Body of pancreas (tissue), 4 donors: ENCODE results near the gene ALPI. TPM values are rescaled to one million over a fixed set of nuclear protein-coding genes. Genes with fewer than 3 reads are reported as not detected.

ENCODE experiments used
- ATAC-seq: fragments of 150-250 bp; one replicate; pipeline ENCODE4 v1.9.1; 2016
- DNase-seq, 4 donors: peaks; one replicate each; pipeline ENCODE4 v3.0.0-alpha.2; 2019
- H3K27ac ChIP-seq, 4 donors: fragments of 200-600 bp; sonication (generic); 1 replicate in 3 of 4; 2 replicates in 1 of 4; pipeline versions ENCODE4 v1.5.1 to v1.6.1; 2016 to 2019; ENCODE audit warnings: mild to moderate bottlenecking in 1 of 4, mixed read lengths in 1 of 4, moderate library complexity in 1 of 4
- H3K27me3 ChIP-seq, 2 donors: fragments of 200-600 bp; sonication (generic); one replicate each; pipeline ENCODE4 v1.6.0; 2016; ENCODE audit warnings: mild to moderate bottlenecking in 1 of 2
- H3K36me3 ChIP-seq, 2 donors: fragments of 200-600 bp; sonication (generic); replicated peaks in 1 of 2; 2 replicates each; pipeline ENCODE4 v1.5.1; 2016; ENCODE audit warnings: low read depth in 2 of 2; ENCODE audit not compliant: insufficient read depth in 1 of 2
- H3K4me1 ChIP-seq: fragments of 200-600 bp; sonication (generic); one replicate; pipeline ENCODE4 v1.6.0; 2016
- H3K4me3 ChIP-seq, 2 donors: fragments of 200-600 bp; sonication (generic); 1 replicate in 1 of 2; 2 replicates in 1 of 2; pipeline ENCODE4 v1.5.1; 2016 to 2019
- H3K9me3 ChIP-seq, 3 donors: fragments of 200-600 bp; sonication (generic); 1 replicate in 2 of 3; 2 replicates in 1 of 3; pipeline ENCODE4 v1.5.1; 2016
- POLR2A ChIP-seq, 3 donors: fragments of 450-650 bp; IDR thresholded peaks; one replicate each; pipeline ENCODE4 v1.6.1; 2016; ENCODE audit warnings: antibody characterized with exemption in 3 of 3, mild to moderate bottlenecking in 2 of 3
- WGBS, 2 donors: methylation state at CpG; one replicate each; pipeline ENCODE4 v1.1.5; 2017; 5-methylcytosine and 5-hydroxymethylcytosine counted together
- intact Hi-C: fragments of 100-400 bp; cut with DNase I; formaldehyde crosslinking; loops from one replicate; pipeline ENCODE4 v1.15.1; 2023
- total RNA-seq, 2 donors: library from RNA; depleted of rRNA; stranded (reverse); fragments of >200 nt; gene quantifications; one replicate each; pipeline ENCODE4 v1.1.0, GENCODE V29; 2016
- TF ChIP-seq, protein P1 (sequence below), 7 experiments: fragments of 450-650 bp in 4 of 7; fragments of 200-600 bp in 3 of 7; sonication (generic) in 3 of 7; IDR thresholded peaks; one replicate each; pipeline ENCODE4 v1.5.1; 2016 to 2019; ENCODE audit warnings: antibody characterized with exemption in 7 of 7

Gene ALPI
- total RNA-seq, 2 donors from 2014 or later: not detected

GRCh38 chr2:232490221-232491138 lies 34.5 kb downstream of the ALPI start:
- TF ChIP-seq, protein P1, sequence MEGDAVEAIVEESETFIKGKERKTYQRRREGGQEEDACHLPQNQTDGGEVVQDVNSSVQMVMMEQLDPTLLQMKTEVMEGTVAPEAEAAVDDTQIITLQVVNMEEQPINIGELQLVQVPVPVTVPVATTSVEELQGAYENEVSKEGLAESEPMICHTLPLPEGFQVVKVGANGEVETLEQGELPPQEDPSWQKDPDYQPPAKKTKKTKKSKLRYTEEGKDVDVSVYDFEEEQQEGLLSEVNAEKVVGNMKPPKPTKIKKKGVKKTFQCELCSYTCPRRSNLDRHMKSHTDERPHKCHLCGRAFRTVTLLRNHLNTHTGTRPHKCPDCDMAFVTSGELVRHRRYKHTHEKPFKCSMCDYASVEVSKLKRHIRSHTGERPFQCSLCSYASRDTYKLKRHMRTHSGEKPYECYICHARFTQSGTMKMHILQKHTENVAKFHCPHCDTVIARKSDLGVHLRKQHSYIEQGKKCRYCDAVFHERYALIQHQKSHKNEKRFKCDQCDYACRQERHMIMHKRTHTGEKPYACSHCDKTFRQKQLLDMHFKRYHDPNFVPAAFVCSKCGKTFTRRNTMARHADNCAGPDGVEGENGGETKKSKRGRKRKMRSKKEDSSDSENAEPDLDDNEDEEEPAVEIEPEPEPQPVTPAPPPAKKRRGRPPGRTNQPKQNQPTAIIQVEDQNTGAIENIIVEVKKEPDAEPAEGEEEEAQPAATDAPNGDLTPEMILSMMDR (IDR thresholded peaks at IDR 0.05): no peak
- TF ChIP-seq POLR2A (IDR thresholded peaks at IDR 0.05): no peak
- Histone ChIP-seq H3K4me3 (no peak overlapping the region), H3K27ac (no peak overlapping the region), H3K9me3 (no peaks in the 10 kb centered on the region), H3K36me3 (no peaks in the 10 kb centered on the region), H3K4me1 (peaks cover 21% of the 10 kb centered on the region), H3K27me3 (no peaks in the 10 kb centered on the region)
- 84 to 93% methylated on average over 14 to 30 of the region's 30 CpGs for WGBS, 2 donors
- ATAC-seq (no peak), DNase-seq (peak in 1 of 4 donors; percentile 7)
- intact Hi-C loops: no loop called here

DNA sequence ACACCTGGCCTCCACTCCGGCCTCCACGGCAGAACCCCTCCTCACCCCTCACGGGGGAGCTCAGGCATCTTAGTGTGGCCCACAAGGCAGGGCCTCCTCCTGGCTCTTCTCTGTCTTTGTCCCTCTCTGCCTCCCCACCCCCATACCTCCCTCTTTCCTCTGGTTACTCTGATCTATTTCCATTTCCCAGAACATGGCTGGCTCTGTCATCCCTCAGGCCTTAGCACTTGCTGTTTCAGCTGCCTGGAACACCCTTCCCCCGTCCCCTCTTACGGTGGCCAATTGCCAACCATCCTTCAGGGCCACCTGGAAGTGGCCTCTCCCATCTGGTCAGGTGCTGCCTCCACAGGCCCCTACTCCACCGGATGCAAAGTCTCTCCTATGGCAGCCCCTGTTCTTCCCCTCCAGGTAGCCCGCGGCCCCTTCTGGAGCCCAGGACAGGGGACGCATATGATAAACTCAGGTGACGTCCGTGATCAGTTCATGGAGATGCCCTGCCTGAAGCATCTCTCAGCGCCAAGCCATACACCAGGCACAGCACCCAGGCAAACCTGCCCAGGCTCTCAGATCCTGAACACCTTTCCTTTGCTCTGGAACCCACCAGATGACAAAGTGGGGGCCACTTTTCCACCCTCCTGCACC lies 35.3 kb downstream of the ALPI start:
- Histone ChIP-seq H3K9me3 (no peaks in the 10 kb centered on the region), H3K4me3 (no peak overlapping the region), H3K4me1 (peaks cover 13% of the 10 kb centered on the region), H3K27me3 (no peaks in the 10 kb centered on the region), H3K36me3 (no peaks in the 10 kb centered on the region), H3K27ac (no peak overlapping the region)
- intact Hi-C loops: no loop called here
- TF ChIP-seq POLR2A (IDR thresholded peaks at IDR 0.05): no peak
- TF ChIP-seq, protein P1 (IDR thresholded peaks at IDR 0.05): no peak
- ATAC-seq (no peak), DNase-seq (no peak)
- 92 to 94% methylated on average over 8 to 12 of the region's 12 CpGs for WGBS, 2 donors

DNA sequence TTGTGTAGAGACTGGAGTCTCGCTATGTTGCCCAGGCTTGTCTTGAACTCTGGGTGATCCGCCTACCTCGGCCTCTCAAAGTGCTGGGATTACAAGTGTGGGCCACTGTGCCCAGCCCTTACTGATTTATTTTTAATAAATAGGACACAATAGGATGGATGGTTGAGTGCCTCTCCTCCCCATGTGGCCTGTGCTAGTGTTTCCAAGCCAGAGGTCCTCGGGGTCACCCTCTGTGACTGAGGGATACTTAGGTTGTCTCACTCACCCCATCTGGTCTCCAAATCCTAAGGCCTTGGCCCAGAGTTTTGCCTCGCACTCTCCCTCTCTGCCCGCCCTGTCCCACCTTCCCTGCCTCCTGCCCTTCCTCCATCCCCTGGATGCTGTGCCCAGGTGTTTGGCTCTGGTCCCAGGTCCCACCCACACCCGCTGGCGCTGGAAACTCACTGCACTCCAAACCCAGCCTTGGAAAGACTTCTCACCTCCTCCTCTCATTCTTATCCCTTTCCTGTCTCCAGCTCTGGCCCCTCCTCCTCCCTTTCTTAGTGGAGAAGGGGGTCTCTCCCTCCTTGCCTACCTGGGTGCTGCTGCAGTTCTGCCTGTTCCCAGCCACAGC lies 36.4 kb downstream of the ALPI start:
- H3K27me3 ChIP-seq: no peaks in the 10 kb centered on the region
- no peak for DNase-seq
- intact Hi-C loops: no loop called here

DNA sequence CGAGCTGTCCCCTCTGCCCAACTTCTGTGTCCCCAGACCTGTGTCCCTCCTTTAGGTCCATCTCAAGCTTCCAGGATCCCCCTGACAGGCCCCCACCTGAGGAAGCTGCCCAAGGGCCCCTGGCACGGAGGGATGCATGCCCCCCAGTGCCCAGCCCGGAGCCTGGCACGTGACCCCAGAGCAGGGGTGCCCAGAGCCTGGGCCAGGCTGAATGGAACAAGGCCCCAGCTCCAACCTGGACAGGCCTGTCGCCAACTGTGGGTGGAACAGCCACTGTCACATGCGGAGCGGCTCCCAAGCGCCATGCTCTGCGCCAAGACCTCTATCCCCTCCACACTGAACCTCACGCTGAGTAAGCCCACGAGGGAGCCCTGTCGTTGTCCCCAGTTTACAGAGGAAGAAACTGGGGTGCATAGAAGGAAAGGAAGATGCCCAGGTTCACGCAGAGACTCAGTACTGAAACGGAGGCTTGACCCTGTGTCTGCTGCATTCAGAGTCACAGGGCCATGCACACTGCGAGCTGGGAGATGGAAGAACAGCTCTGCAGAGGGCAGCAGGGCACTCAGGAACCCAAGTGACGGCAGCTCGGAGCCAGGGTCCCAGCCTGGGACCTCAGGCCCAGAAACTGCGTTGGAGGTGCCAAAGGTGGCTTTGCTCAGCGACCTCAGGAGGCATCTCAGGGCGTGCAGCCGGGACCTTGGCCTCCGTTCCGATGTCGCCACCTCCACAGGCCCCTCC lies 37.2 kb downstream of the ALPI start:
- Histone ChIP-seq H3K9me3 (no peaks in the 10 kb centered on the region), H3K4me1 (no peaks in the 10 kb centered on the region), H3K4me3 (no peak overlapping the region), H3K27me3 (no peaks in the 10 kb centered on the region), H3K36me3 (no peaks in the 10 kb centered on the region), H3K27ac (no peak overlapping the region)
- TF ChIP-seq POLR2A (IDR thresholded peaks at IDR 0.05): no peak
- TF ChIP-seq, protein P1 (IDR thresholded peaks at IDR 0.05): no peak
- ATAC-seq (no peak), DNase-seq (no peak)
- WGBS, 2 donors: 74 to 87% methylated on average over 16 to 24 of the region's 24 CpGs
- intact Hi-C loops: no loop called here

More for the DNA sequence above, 36.4 kb downstream of the ALPI start:
- H3K27ac ChIP-seq: no peak overlapping the region
- H3K36me3 ChIP-seq: no peaks in the 10 kb centered on the region
- WGBS, 2 donors: 68 to 77% methylated on average over 8 of the region's 8 CpGs
- ATAC-seq: no peak
- TF ChIP-seq, protein P1 (IDR thresholded peaks at IDR 0.05): no peak
- no peak for TF ChIP-seq POLR2A (IDR thresholded peaks at IDR 0.05)
- H3K4me1 ChIP-seq: peaks cover 2% of the 10 kb centered on the region
- no peaks in the 10 kb centered on the region for H3K9me3 ChIP-seq
- H3K4me3 ChIP-seq: no peak overlapping the region
